Brain microvascular endothelial cell (primary cell): ENCODE measurements around the gene CORO7.

Source experiments
- DNase-seq: peaks from one replicate; pipeline ENCODE4 v3.0.0-alpha.2; 2020
- H3K27ac ChIP-seq: fragments of 250-450 bp; sonication (Bioruptor Pico); 2 replicates; pipeline ENCODE4 v1.5.1; 2020; ENCODE audit warnings: mild to moderate bottlenecking, moderate library complexity
- H3K27me3 ChIP-seq: fragments of 250-450 bp; sonication (Bioruptor Pico); replicated peaks from 2 replicates; pipeline ENCODE4 v1.5.1; 2020; ENCODE audit warnings: mild to moderate bottlenecking
- H3K36me3 ChIP-seq: fragments of 250-450 bp; sonication (Bioruptor Pico); replicated peaks from 2 replicates; pipeline ENCODE4 v1.5.1; 2020; ENCODE audit warnings: mild to moderate bottlenecking
- H3K4me3 ChIP-seq: 2 replicates; pipeline ENCODE4 v1.5.1; 2011; ENCODE audit warnings: low read depth, mild to moderate bottlenecking, control low read depth, low read length, moderate library complexity
- CTCF ChIP-seq: IDR thresholded peaks from 2 replicates; pipeline ENCODE4 v1.5.1; 2011; ENCODE audit warnings: low read depth, mild to moderate bottlenecking, moderate library complexity, low read length, control low read depth, inconsistent platforms; ENCODE audit errors: missing control alignments
- in situ Hi-C: cut with HindIII; loops from 2 replicates; pipeline ENCODE4 v1.10.0; 2017; ENCODE audit warnings: low sequenced_read_pairs, low pct_ligation_motif_present

Gene CORO7

GRCh38 chr16:4364196-4365013 lies 52.0 kb downstream of the CORO7 start:
- no peak for DNase-seq
- H3K27ac ChIP-seq, result no peak overlapping the region
- no peak overlapping the region for H3K4me3 ChIP-seq
- H3K27me3 ChIP-seq, result no peaks in the 10 kb centered on the region
- H3K36me3 ChIP-seq, result peaks cover 6% of the 10 kb centered on the region
- no peak for TF ChIP-seq CTCF
- in situ Hi-C loops, result no loop called here

GRCh38 chr16:4362476-4363135 lies 53.8 kb downstream of the CORO7 start:
- TF ChIP-seq CTCF, result no peak
- H3K27ac ChIP-seq, result no peak overlapping the region
- H3K27me3 ChIP-seq, result no peaks in the 10 kb centered on the region
- in situ Hi-C loops, result no loop called here
- H3K4me3 ChIP-seq, result no peak overlapping the region
- peaks cover 6% of the 10 kb centered on the region for H3K36me3 ChIP-seq
- DNase-seq, result no peak

- no peak overlapping the region for H3K27ac ChIP-seq
- TF ChIP-seq CTCF, result no peak
- no peak overlapping the region for H3K4me3 ChIP-seq
- H3K27me3 ChIP-seq, result no peaks in the 10 kb centered on the region
- H3K36me3 ChIP-seq, result peaks cover 6% of the 10 kb centered on the region
- in situ Hi-C loops, result no loop called here
- no peak for DNase-seq
Observed at GRCh38 chr16:4361944-4362311, 54.5 kb downstream of the CORO7 start.

GRCh38 chr16:4361033-4361943 lies 55.1 kb downstream of the CORO7 start:
- Histone ChIP-seq H3K36me3 (peaks cover 6% of the 10 kb centered on the region), H3K4me3 (no peak overlapping the region), H3K27ac (no peak overlapping the region), H3K27me3 (no peaks in the 10 kb centered on the region)
- no peak for TF ChIP-seq CTCF
- no peak for DNase-seq
- in situ Hi-C loops, result no loop called here

GRCh38 chr16:4360538-4361021 lies 55.8 kb downstream of the CORO7 start:
- peaks cover 6% of the 10 kb centered on the region for H3K36me3 ChIP-seq
- no peak overlapping the region for H3K27ac ChIP-seq
- H3K27me3 ChIP-seq, result no peaks in the 10 kb centered on the region
- no peak for TF ChIP-seq CTCF
- H3K4me3 ChIP-seq, result no peak overlapping the region
- no peak for DNase-seq
- in situ Hi-C loops, result no loop called here
